OCI-LY7 (cell line): ENCODE data around the gene SGF29. TPM values are rescaled to one million over a fixed set of nuclear protein-coding genes. Genes with fewer than 3 reads are reported as not detected.

Experiments used
- BruUV-seq: library from RNA; stranded (reverse); fragments of 400-500 nt; replicated peaks from 2 replicates; lab custom pipeline; 2021; lab: Mats Ljungman, UMichigan
- CTCF ChIA-PET: fragments of 300-600 bp; sonication (Branson Sonifier 250); formaldehyde crosslinking; loops from one replicate; lab custom pipeline; 2022; ENCODE audit warnings: antibody characterized with exemption; ENCODE audit not compliant: unreplicated experiment; lab: Charles Lee
- POLR2A ChIA-PET: fragments of 300-600 bp; sonication (Branson Sonifier 250); formaldehyde crosslinking; loops from one replicate; lab custom pipeline; 2022; ENCODE audit warnings: antibody characterized with exemption; lab: Charles Lee
- DNase-seq: peaks from one replicate; pipeline ENCODE4 v3.0.0-alpha.2; 2015; ENCODE audit warnings: low spot score
- H2AFZ ChIP-seq: fragments of 200-600 bp; sonication (generic), shearing (Covaris generic); 2 replicates; pipeline ENCODE4 v1.6.1; 2014; ENCODE audit warnings: mild to moderate bottlenecking, antibody characterized with exemption, low read length, moderate library complexity
- H3K27ac ChIP-seq: fragments of 200-600 bp; sonication (generic); 2 replicates; pipeline ENCODE4 v1.5.1; 2014; ENCODE audit warnings: mixed run types, low read depth, mild to moderate bottlenecking, moderate library complexity, low read length, inconsistent platforms; ENCODE audit not compliant: poor library complexity, severe bottlenecking
- H3K36me3 ChIP-seq: fragments of 200-600 bp; sonication (generic); 2 replicates; pipeline ENCODE4 v1.6.1; 2014; ENCODE audit warnings: mild to moderate bottlenecking, antibody characterized with exemption, low read length, moderate library complexity, mixed read lengths; ENCODE audit not compliant: insufficient read depth
- H3K4me1 ChIP-seq: fragments of 200-600 bp; sonication (generic); 2 replicates; pipeline ENCODE4 v1.5.1; 2014; ENCODE audit warnings: mild to moderate bottlenecking, low read length; ENCODE audit not compliant: insufficient read depth, poor library complexity, severe bottlenecking
- H3K4me2 ChIP-seq: fragments of 200-600 bp; sonication (generic); 2 replicates; pipeline ENCODE4 v1.6.1; 2014; ENCODE audit warnings: mild to moderate bottlenecking, low read length
- H3K4me3 ChIP-seq: fragments of 200-600 bp; sonication (generic); 2 replicates; pipeline ENCODE4 v1.5.1; 2014; ENCODE audit warnings: mild to moderate bottlenecking, low read depth, low read length; ENCODE audit not compliant: poor library complexity, severe bottlenecking
- H3K79me2 ChIP-seq: fragments of 200-600 bp; sonication (generic); 2 replicates; pipeline ENCODE4 v1.6.1; 2016; ENCODE audit warnings: low read depth, mild to moderate bottlenecking, low read length, moderate library complexity, mixed read lengths; ENCODE audit not compliant: insufficient read depth
- H3K9me2 ChIP-seq: fragments of 200-600 bp; sonication (generic); 2 replicates; pipeline ENCODE4 v1.6.1; 2016; ENCODE audit warnings: mild to moderate bottlenecking, low read length, mixed read lengths; ENCODE audit not compliant: insufficient read depth
- H3K9me3 ChIP-seq: fragments of 200-600 bp; sonication (generic); 2 replicates; pipeline ENCODE4 v1.6.1; 2014; ENCODE audit warnings: mild to moderate bottlenecking, mixed run types, low read length, mixed read lengths
- H4K20me1 ChIP-seq: fragments of 200-600 bp; sonication (generic); 2 replicates; pipeline ENCODE4 v1.6.1; 2014; ENCODE audit warnings: mild to moderate bottlenecking, antibody characterized with exemption, low read length, moderate library complexity, mixed read lengths; ENCODE audit not compliant: insufficient read depth
- EZH2phosphoT487 ChIP-seq: fragments of 200-600 bp; sonication (generic); IDR thresholded peaks from 2 replicates; pipeline ENCODE4 v1.6.1; 2018; ENCODE audit warnings: low read depth, borderline replicate concordance, mild to moderate bottlenecking, mixed run types, antibody characterized with exemption, low read length, moderate library complexity, mixed read lengths
- intact Hi-C: fragments of 100-400 bp; cut with micrococcal nuclease; formaldehyde crosslinking; loops from one replicate; pipeline ENCODE4 v1.10.0; 2022; ENCODE audit not compliant: unreplicated experiment
- total RNA-seq, 2 experiments: library from RNA; depleted of rRNA in 1 of 2; stranded (reverse); fragments of >200 nt in 1 of 2; shearing (Covaris generic) in 1 of 2; gene quantifications; 2 replicates each; pipeline ENCODE4 v1.2.3, GENCODE V29; 2014 to 2022
- TF ChIP-seq, protein P1 (sequence below): fragments of 200-600 bp; sonication (generic); conservative IDR thresholded peaks from 2 replicates; pipeline ENCODE4 v1.5.1; 2014; ENCODE audit warnings: mild to moderate bottlenecking, antibody characterized with exemption, low read length, moderate library complexity, mixed read lengths

SGF29 gene
- total RNA-seq, 2 experiments from 2014 or later: 22.6 to 32.0 TPM

DNA sequence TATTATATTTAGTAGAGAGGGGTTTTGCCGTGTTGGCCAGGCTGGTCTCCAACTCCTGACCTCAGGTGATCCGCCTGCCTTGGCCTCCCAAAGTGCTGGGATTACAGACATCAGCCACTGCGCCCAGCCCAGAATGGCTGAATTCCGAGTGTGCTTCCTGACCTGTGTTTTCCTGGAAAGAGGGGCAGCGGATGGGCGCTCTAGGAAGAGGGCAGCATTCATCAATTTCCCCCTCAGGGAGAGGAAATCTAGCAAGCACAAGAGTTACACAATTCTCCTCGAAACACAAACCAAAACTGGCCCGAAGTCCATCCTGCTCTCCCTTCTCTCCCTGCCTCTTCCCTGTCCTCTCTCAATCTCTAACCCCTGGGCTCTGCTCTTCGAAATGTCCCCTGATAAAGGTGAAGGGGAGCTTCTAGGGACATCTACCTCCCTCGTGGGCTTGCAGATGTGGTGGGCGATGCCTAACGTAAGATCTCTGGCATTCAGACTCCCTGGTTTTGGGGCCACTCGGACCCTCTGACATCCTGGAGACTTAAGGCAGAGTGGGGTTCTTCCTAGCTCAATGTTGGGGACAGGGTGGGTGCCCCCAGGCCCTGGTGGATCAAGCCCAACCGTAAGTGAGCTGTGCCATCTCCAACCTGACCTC lies 48.1 kb upstream of the SGF29 start:
- POLR2A ChIA-PET: no interaction called here
- Histone ChIP-seq H3K9me2 (no peaks in the 10 kb centered on the region), H2AFZ (no peak overlapping the region), H3K36me3 (no peaks in the 10 kb centered on the region), H3K79me2 (no peaks in the 10 kb centered on the region), H3K27ac (no peak overlapping the region), H4K20me1 (no peaks in the 10 kb centered on the region), H3K4me1 (peaks cover 11% of the 10 kb centered on the region), H3K4me2 (no peak overlapping the region), H3K4me3 (no peak overlapping the region), H3K9me3 (no peaks in the 10 kb centered on the region)
- DNase-seq: no peak
- intact Hi-C loops: no loop called here
- BruUV-seq: no TSS peak
- TF ChIP-seq, protein P1, sequence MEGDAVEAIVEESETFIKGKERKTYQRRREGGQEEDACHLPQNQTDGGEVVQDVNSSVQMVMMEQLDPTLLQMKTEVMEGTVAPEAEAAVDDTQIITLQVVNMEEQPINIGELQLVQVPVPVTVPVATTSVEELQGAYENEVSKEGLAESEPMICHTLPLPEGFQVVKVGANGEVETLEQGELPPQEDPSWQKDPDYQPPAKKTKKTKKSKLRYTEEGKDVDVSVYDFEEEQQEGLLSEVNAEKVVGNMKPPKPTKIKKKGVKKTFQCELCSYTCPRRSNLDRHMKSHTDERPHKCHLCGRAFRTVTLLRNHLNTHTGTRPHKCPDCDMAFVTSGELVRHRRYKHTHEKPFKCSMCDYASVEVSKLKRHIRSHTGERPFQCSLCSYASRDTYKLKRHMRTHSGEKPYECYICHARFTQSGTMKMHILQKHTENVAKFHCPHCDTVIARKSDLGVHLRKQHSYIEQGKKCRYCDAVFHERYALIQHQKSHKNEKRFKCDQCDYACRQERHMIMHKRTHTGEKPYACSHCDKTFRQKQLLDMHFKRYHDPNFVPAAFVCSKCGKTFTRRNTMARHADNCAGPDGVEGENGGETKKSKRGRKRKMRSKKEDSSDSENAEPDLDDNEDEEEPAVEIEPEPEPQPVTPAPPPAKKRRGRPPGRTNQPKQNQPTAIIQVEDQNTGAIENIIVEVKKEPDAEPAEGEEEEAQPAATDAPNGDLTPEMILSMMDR: no peak
- no peak for TF ChIP-seq EZH2phosphoT487
- CTCF ChIA-PET: no interaction called here

DNA sequence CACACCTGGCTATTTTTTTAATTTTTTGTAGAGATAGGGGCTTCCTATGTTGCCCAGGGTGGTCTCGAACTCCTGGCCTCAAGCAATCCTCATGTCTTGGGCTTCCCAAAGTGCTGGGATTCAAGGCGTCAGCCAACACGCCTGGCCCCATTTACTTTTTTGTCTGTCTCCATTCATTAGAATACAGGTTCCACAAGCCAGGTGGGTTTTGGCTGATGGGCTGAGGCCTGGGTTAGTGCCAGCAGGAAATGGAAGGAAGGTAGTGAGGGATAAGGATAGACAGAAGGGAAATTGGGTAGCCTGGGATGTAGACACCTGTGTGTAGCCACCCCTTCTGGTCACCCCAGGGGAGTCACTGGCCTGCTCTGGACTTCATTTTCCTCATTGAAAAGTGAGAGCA lies 42.7 kb upstream of the SGF29 start:
- intact Hi-C loops: no loop called here
- no peak for TF ChIP-seq EZH2phosphoT487
- TF ChIP-seq, protein P1: no peak
- no peak overlapping the region for H2AFZ ChIP-seq
- no peak overlapping the region for H3K4me2 ChIP-seq
- H3K9me3 ChIP-seq: no peaks in the 10 kb centered on the region
- H3K36me3 ChIP-seq: no peaks in the 10 kb centered on the region
- DNase-seq: no peak
- H3K4me1 ChIP-seq: peaks cover 11% of the 10 kb centered on the region
- ChIA-PET POLR2A (no interaction called here), CTCF (no interaction called here)
- H3K4me3 ChIP-seq: no peak overlapping the region
- H3K9me2 ChIP-seq: no peaks in the 10 kb centered on the region
- BruUV-seq: no TSS peak
- H3K79me2 ChIP-seq: no peaks in the 10 kb centered on the region
- no peaks in the 10 kb centered on the region for H4K20me1 ChIP-seq
- H3K27ac ChIP-seq: no peak overlapping the region
